NAMALWA (cell line): ENCODE measurements around the gene UAP1L1.
"Not testable (repeated sequence)": the region's sequence is repeated elsewhere in the genome, so short reads cannot be mapped to it uniquely, and the experiment has no call there.

Experiments used
- DNase-seq: peaks from one replicate; pipeline ENCODE4 v3.0.0-alpha.2; 2015; ENCODE audit warnings: low spot score

Gene UAP1L1

GRCh38 chr9:137114613-137115393 lies 37.5 kb downstream of the UAP1L1 start, which contains the start of gene DPP7:
Gene DPP7 (minus strand): TSS chr9:137114733. CDS start chr9:137114713, 20 bp downstream.
- peak; percentile 79 for DNase-seq

DNA sequence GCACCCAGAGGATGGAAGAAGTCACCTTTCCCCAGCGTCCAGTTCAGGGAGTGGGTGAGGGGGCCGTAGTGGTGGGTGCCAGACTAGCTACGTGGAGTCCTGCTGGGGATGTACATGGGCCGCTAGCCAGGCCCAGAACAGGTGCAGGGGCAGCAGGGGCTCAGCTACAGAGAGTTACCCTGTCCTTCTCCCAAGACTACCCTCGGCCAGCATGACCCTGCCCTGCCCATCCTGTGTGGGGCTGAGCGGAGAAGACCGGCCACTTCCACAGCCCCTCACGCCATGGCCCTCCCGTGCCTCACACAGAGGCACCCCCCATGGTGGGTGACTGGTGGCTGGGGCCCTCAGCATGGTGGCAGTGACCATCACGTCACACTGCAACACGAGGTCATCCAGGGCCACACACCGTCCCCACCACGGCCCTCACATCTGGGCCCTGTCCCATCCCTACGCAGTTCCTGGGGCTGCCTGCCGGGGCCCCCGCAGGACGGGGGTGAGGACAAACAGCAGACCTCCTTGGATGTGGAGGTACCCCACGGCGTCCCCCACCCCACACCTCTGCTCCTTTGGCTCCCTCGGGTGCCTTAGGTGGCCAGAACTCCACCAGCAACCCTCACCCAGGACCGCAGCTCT lies 38.2 kb downstream of the UAP1L1 start:
- no peak for DNase-seq

DNA sequence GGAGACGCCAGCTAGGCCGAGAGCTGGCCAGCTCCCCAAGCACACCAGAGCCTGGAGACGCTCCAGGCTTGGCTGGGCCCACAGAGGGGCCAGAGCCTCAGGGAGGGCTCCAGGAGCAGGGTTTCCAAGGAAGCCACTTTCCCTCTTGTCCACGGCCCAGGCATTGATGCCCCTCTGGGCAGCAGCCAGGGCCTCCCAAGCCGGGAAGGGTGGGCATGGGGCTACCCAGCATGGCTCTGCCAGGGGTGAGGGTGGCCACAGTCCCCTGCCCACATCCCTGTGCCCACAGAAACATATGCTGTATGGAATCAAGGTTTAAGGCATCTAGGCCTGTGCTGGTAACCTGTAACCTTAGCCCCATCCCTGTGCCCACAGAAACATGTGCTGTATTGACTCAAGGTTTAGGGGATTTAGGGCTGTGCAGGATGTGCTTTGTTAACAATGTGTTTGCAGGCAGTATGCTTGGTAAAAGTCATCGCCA lies 38.8 kb downstream of the UAP1L1 start:
- DNase-seq: no peak

- no peak for DNase-seq
Measured at GRCh38 chr9:137116728-137117127, 39.4 kb downstream of the UAP1L1 start.

GRCh38 chr9:137117269-137117731 lies 40.0 kb downstream of the UAP1L1 start:
- no peak for DNase-seq

GRCh38 chr9:137118092-137118603 lies 40.8 kb downstream of the UAP1L1 start:
- DNase-seq: not testable (repeated sequence)

- peak; percentile 81 for DNase-seq
Measured at GRCh38 chr9:137121927-137122795, 44.8 kb downstream of the UAP1L1 start.

DNA sequence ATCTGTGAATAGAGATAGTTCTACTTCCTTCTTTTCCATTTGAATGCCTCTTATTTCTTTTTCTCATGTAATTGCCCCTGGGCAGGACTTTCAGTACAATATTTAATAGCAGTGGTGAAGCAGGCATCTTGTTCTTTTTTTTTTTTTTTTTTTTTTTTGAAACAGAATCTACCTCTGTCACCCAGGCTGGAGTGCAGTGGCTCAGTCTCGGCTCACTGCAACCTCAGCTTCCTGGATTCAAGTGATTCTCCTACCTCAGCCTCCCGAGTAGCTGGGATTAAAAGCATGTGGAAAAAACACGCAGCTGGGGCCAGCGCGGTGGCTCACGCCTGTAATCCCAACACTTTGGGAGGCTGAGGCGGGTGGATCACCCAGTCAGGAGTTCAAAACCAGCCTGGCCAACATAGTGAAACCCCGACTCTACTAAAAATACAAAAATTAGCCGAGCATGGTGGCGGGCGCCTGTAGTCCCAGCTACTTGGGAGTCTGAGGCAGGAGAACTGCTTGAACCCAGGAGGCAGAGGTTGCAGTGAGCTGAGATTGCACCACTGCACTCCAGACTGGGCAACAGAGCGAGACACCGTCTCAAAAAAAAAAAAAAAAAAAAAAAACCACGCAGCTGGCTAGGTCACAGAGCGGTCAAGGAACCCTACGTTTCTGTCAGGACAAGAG lies 45.6 kb downstream of the UAP1L1 start:
- DNase-seq: not testable (repeated sequence)

GRCh38 chr9:137123468-137123837 lies 46.1 kb downstream of the UAP1L1 start:
- DNase-seq: peak; percentile 62

GRCh38 chr9:137123952-137124462 lies 46.7 kb downstream of the UAP1L1 start:
- not testable (repeated sequence) for DNase-seq

DNA sequence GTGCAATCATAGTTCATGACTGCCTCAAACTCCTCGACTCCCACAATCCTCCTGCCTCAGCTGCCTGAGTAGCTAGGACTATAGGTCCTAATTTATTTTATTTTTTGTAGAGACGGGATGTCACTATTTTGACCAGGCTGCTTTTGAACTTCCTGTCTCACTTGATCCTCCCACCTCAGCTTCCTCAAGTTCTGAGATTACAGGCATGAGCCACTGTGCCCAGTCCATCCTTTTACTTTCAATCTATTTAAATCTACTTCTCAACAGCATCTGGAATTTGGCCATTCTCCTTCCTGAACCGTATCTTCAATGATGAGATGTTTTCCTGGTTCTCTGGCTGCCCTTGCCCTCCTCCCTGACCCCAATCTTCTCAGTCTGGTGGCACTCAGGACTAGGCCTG lies 49.5 kb downstream of the UAP1L1 start:
- no peak for DNase-seq

GRCh38 chr9:137127301-137128157 lies 50.2 kb downstream of the UAP1L1 start:
- peak; percentile 86 for DNase-seq

GRCh38 chr9:137128158-137128861 lies 51.0 kb downstream of the UAP1L1 start:
- peak; percentile 65 for DNase-seq

DNA sequence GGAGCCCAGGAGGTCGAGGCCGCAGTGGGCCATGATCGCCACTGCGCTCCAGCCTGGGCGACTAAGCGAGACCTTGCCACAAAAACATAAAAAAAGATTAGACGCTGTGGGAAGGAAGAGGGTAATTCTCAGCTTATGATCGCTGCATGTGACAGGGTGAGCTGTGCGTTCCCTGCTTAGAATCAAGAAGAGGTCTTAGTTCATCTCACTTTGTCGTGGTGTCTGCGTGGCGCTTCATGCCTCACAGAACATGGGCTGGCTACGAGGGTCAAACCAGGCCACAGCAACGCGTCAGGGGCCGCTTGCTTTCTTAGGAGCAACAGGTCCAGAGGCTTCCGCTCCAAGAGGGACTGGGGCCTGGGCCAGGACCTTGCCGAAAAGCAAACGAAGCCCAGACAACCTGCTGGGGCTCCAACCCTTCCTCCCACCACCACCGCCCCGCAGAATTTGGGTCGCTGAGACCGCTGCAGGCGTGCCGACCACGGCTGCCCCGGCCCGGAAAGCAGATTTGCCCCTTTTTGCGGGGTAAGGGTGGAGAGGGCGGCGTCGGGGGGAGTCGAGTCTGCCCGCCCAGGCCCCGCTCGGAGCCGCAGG lies 51.6 kb downstream of the UAP1L1 start:
- no peak for DNase-seq

- peak; percentile 96 for DNase-seq
Measured at GRCh38 chr9:137129456-137130175, 52.3 kb downstream of the UAP1L1 start.

GRCh38 chr9:137130176-137130755 lies 52.9 kb downstream of the UAP1L1 start:
- DNase-seq: no peak
